Mucosa of rectum (tissue), 2 donors: ENCODE measurements around the gene PIGO.

Source experiments
- H3K27ac ChIP-seq, 2 donors: one replicate each; pipeline ENCODE4 v1.7.0; 2013; ENCODE audit warnings: inconsistent platforms in 2 of 2, low read depth in 2 of 2, low read length in 2 of 2
- H3K27me3 ChIP-seq, 2 donors: one replicate each; pipeline ENCODE4 v1.7.0; 2013; ENCODE audit warnings: low read length in 2 of 2; ENCODE audit not compliant: control insufficient read depth in 2 of 2, insufficient read depth in 2 of 2
- H3K36me3 ChIP-seq, 2 donors: one replicate each; pipeline ENCODE4 v1.7.0; 2013; ENCODE audit warnings: low read length in 2 of 2; ENCODE audit not compliant: control insufficient read depth in 2 of 2, insufficient read depth in 2 of 2
- H3K4me1 ChIP-seq, 2 donors: one replicate each; pipeline ENCODE4 v1.7.0; 2013; ENCODE audit warnings: low read length in 2 of 2, mild to moderate bottlenecking in 1 of 2; ENCODE audit not compliant: control insufficient read depth in 2 of 2, insufficient read depth in 2 of 2
- H3K4me3 ChIP-seq, 2 donors: one replicate each; pipeline ENCODE4 v1.7.0; 2013; ENCODE audit warnings: low read length in 2 of 2
- H3K9ac ChIP-seq, 2 donors: one replicate each; pipeline ENCODE4 v1.7.0; 2013; ENCODE audit warnings: low read length in 2 of 2, low read depth in 1 of 2, mild to moderate bottlenecking in 1 of 2
- H3K9me3 ChIP-seq, 2 donors: one replicate each; pipeline ENCODE4 v1.7.0; 2013; ENCODE audit warnings: low read length in 2 of 2; ENCODE audit not compliant: control insufficient read depth in 2 of 2
- donor health status: healthy.
- donor health status: Normal muscosa, but diverticular disease.

Gene PIGO

DNA sequence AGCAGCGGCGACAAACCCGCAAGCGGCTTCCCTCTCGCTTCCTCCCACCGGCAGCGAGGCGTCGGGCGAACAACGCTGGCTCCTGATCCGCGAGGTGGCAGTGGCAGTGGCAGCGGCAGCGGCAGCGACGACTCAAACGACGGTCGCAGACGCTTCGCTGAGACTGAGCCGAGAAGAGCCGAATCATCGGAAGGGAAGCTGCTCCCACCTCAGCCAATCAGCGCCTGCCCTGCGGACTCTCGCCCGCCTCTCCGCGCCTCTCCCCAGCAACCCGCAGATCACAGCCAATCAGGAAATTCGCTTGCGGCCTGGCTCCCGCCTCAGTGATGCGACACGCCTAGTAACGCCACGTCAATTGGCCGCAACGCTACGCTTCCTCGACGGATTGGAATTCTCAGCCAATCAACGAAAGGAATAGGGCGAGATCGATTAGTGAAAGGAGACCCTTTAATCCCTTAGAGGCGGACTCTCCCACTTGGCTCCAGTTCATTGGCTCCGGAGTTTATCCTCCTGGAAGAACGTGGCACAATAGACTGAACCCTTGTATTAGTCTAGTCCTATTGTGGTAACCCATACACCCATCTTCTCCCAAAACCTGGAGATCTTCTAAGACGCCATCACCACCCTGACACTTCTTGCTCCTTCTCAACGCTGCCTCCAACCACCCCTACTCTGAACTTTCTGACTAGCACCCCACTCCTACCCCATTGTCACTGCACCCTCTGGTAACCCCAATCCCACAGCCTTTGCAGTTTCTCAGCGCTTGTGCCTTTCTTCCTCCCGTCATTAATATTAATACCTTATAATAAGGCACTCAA lies 23.7 kb downstream of the PIGO start, which contains the start of gene VCP:
Gene VCP, minus strand, starts transcription at position 165 of the 818 bp plus-strand sequence. CDS start 272 bp downstream, outside the sequence.
- peak within 1 kb of the TSS; percentile 100 for H3K27ac ChIP-seq
- no peaks in the 10 kb centered on the region for H3K27me3 ChIP-seq
- H3K4me1 ChIP-seq, result peaks cover 20 to 24% of the 10 kb centered on the region in 2 donors
- H3K9ac ChIP-seq, result peak within 1 kb of the TSS; percentile 94 to 98
- no peaks in the 10 kb centered on the region for H3K9me3 ChIP-seq
- peaks cover 15 to 18% of the 10 kb centered on the region in 2 donors for H3K36me3 ChIP-seq
- peak within 1 kb of the TSS; percentile 86 to 92 for H3K4me3 ChIP-seq

DNA sequence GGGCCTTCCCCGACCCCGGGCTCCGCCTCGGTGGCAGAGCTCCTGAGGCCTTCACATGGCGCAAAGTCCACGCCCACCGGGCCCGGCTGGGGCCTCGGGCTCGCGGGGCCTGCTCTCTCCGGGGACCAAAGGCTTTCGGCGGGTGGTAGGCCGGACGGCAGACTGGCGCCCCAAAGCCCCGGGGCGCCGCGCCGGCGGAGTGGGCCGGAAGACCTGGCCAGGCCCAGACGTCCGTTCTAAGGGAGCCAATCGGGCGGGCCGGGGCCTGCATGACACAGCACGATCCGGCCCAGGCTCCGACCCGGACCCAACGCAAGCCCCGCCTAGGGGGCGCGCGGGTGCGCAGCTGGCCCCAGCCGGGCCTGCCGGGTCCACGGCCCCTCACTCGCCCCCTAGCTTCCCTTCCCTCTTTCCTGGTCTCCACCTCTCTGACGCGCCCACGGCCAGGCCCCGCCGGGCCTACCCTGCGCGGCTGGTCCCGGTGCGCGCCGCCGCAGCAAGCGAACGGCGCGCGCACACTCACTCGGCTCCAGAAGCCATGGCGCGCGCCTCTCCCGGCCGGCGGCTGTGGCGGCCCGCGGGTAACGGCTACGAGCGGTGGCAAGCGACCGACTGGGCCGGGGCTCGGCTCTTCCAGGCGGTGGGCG lies 24.5 kb downstream of the PIGO start:
- Histone ChIP-seq H3K36me3 (peaks cover 22 to 25% of the 10 kb centered on the region in 2 donors), H3K4me3 (peak overlapping the region; percentile 86 to 92), H3K9me3 (no peaks in the 10 kb centered on the region), H3K9ac (peak overlapping the region; percentile 94 to 98), H3K27ac (peak overlapping the region; percentile 100), H3K27me3 (no peaks in the 10 kb centered on the region), H3K4me1 (peaks cover 20 to 24% of the 10 kb centered on the region in 2 donors)

DNA sequence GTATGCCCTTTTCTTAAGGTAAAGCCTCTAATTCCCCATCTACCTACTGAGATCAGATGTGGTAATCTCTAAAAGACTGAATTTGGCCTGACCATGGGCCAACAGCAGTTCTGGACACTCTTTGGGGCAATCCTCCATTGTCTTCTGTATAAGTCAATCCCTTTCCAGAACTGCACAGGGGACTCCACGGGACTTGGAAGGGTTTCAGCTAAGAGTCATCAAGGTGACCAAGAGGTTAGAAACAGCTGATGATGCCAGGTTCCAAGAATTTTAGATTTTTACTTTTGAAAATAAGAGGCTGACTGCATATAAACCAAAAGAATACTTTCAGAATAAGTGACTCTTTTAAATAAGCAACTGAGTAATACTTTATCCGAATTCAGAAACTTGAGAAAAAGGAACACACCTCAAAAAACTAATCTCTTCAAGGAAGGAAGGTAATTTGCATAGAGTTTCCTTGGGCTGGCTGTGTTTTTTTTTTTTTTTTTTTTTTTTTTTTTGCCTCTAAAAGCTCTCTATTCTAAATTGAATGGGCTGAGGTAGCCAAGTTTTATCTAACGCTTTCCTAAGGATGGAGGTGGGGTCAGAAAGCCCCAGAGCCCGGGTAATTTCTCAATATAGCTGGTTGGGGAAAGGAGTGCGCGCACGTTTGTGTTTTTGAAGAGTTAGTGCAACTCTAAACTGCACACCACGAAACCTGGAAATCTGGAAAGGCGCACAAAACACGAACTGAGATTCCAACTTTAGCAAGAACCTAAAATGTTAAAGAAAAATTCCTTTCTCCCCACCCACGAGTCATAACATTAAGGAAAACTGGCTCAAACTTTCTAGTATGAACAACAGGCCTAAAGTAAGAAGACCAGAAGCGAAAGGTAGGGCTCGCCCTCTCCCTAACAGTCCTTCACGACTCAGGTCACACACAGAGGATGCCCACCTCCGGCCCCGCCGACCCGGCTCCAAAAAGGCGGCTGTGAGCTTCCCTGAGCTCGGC lies 25.3 kb downstream of the PIGO start:
- Histone ChIP-seq H3K9ac (peak overlapping the region; percentile 94 to 98), H3K4me3 (peak overlapping the region; percentile 86 to 92), H3K4me1 (peaks cover 20 to 24% of the 10 kb centered on the region in 2 donors), H3K36me3 (peaks cover 27 to 29% of the 10 kb centered on the region in 2 donors), H3K27ac (peak overlapping the region; percentile 100), H3K9me3 (no peaks in the 10 kb centered on the region), H3K27me3 (no peaks in the 10 kb centered on the region)

DNA sequence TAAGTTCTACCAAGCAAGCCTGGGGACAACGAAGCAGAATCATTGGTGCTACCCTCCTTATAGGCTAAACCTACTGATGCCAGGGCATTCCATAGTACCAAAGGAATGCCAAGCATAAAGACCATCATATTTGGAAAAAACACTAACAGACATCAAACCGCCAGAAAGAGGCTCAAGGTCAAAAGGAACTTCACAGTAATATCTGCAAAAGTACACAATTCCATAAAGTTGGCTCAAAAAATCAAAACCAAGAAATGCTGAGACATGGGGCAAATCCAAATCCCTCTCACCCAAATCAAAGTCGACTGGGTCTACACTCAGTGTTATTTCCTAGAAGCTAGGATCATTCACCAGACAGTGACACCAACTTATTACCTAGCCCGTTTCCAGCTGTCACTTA lies 27.4 kb downstream of the PIGO start:
- Histone ChIP-seq H3K4me1 (peaks cover 18 to 24% of the 10 kb centered on the region in 2 donors), H3K9ac (no peak overlapping the region)

DNA sequence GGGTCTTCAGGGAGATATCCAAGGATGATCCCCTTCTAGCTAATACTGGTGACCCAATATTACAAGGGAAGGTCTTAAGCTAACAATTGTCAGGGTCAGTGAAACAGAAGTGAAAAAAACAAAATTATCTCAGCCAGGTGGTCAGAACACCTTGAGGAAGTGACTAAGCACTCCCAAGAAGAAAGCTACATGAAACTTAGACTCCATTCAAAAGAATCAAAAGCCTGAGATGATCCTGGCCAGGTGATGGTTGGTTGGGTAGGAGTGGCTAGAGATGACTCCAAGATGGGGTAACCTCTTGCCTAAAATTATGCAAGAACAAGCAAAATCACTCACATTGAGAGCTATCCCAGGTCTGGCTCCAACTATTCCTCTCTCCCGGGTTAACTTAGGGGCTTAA lies 29.3 kb downstream of the PIGO start:
- Histone ChIP-seq H3K36me3 (peaks cover 58 to 61% of the 10 kb centered on the region in 2 donors), H3K4me1 (peaks cover 18 to 19% of the 10 kb centered on the region in 2 donors), H3K4me3 (no peak overlapping the region), H3K27ac (no peak overlapping the region), H3K9ac (no peak overlapping the region), H3K9me3 (no peaks in the 10 kb centered on the region), H3K27me3 (no peaks in the 10 kb centered on the region)

More for the DNA sequence above, 27.4 kb downstream of the PIGO start:
- peaks cover 42% of the 10 kb centered on the region in 2 donors for H3K36me3 ChIP-seq
- no peak overlapping the region for H3K27ac ChIP-seq
- H3K4me3 ChIP-seq, result no peak overlapping the region
- H3K27me3 ChIP-seq, result no peaks in the 10 kb centered on the region
- H3K9me3 ChIP-seq, result no peaks in the 10 kb centered on the region

DNA sequence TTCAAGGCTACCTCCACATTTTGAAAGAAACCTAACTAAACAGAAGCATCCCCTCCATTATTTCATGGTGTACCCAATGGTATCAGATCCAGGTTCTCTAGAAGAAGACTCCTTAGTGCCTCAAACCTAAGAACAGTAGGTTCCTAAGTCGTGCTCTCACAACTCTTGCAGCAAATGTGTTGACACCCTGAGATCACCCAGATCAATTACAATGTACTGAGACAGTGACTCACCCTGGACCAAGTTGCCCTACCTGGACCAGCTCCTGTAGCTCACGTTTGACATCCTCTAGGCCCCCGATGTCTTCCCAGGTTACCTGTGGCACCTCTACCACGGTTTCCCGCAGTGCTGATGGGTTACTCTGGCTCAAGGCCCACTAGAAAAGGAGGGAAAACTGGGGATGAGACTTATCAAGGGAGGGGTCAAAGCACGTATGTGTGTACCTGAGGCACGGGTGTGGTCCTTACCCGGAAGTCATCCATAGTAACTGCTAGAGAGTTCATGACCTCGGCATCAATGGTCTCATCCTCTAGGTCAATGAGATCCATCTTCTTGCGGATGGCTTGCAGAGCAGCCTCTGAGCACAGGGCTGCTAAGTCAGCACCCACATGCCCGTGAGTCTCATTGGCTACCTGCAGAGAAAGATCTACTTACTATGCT lies 35.7 kb downstream of the PIGO start:
- Histone ChIP-seq H3K4me3 (no peak overlapping the region), H3K27ac (no peak overlapping the region), H3K9ac (no peak overlapping the region), H3K9me3 (no peaks in the 10 kb centered on the region), H3K27me3 (no peaks in the 10 kb centered on the region), H3K4me1 (no peaks in the 10 kb centered on the region), H3K36me3 (peaks cover 94 to 100% of the 10 kb centered on the region in 2 donors)

DNA sequence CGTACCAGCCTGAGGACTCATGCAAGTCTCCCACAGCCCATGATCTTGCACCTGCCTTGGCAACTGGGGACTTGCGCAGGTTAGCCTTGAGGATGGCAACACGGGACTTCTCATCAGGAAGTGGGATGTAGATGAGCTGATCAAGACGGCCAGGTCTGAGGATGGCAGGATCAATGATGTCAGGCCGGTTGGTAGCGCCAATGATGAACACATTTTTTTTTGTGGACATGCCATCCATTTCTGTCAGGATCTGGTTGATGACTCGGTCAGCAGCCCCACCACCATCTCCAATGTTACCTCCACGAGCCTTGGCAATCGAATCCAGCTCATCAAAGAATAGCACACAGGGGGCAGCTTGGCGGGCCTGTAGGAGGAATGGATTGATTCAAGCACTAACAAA lies 37.0 kb downstream of the PIGO start:
- Histone ChIP-seq H3K27ac (no peak overlapping the region), H3K4me3 (no peak overlapping the region), H3K36me3 (peaks cover 87 to 96% of the 10 kb centered on the region in 2 donors), H3K9me3 (no peaks in the 10 kb centered on the region), H3K4me1 (no peaks in the 10 kb centered on the region), H3K9ac (no peak overlapping the region), H3K27me3 (no peaks in the 10 kb centered on the region)

DNA sequence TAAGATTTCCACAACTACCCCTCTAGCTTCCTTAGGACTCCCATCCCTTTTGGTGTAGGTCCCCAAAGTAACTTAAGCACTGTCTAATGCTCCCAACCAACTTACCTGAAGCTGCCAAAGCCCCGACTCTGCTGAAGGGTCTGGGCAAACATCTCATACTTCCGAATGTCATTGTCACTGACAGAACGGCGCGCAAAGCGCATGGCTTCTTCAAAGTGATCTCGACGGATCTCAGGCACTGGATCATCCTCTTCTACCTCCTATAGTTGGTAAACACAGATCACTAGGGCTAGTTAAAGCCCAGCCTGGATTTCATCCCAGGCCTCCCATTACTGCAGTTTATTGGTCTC lies 39.1 kb downstream of the PIGO start:
- H3K27ac ChIP-seq, result no peak overlapping the region
- H3K4me1 ChIP-seq, result no peaks in the 10 kb centered on the region
- no peak overlapping the region for H3K4me3 ChIP-seq
- H3K27me3 ChIP-seq, result no peaks in the 10 kb centered on the region
- H3K9me3 ChIP-seq, result no peaks in the 10 kb centered on the region
- no peak overlapping the region for H3K9ac ChIP-seq
- H3K36me3 ChIP-seq, result peaks cover 65 to 82% of the 10 kb centered on the region in 2 donors

DNA sequence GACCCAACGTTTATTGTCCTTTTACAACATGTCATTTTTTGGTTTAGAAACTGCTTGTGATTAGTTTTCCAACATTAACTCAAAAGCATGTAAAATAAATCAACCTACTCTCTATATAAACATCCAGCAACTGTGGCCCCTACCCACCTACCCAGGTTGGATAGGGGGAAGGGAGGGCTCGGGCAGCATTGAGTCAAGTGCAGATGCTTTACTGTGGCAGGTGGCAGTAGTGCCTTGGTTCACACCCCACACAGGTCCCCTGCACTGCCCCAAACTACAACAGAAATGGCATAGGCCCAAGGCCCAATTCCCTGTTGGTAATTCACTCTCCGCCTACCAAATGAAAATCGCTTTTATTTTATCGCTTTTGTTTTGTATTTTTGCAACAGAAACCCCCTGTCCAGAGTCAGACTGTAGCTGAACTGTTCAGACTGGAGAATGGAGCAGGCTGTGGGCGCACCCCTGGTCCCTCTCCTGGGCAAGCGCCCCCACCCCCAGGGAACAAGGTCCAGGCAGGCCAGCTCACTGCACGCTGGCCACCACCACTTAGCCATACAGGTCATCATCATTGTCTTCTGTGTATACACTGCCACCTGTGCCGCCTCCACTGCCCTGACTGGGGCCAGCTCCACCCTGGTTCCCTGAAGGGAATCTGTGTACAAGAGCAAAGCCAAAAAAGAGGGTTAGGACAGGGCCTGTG lies 39.7 kb downstream of the PIGO start:
- peaks cover 60 to 80% of the 10 kb centered on the region in 2 donors for H3K36me3 ChIP-seq
- H3K27me3 ChIP-seq, result no peaks in the 10 kb centered on the region
- no peak overlapping the region for H3K27ac ChIP-seq
- H3K9me3 ChIP-seq, result no peaks in the 10 kb centered on the region
- H3K9ac ChIP-seq, result no peak overlapping the region
- H3K4me1 ChIP-seq, result no peaks in the 10 kb centered on the region
- H3K4me3 ChIP-seq, result no peak overlapping the region
